K562 (cell line): ENCODE results near the gene MFSD12. TPM values are rescaled to one million over a fixed set of nuclear protein-coding genes. Genes with fewer than 3 reads are reported as not detected.

ENCODE experiments used
- CREBBP ChIP-seq: IDR thresholded peaks from one replicate; pipeline ENCODE4 v1.6.1; 2012; ENCODE audit warnings: low read depth, mild to moderate bottlenecking, control low read depth, inconsistent platforms, low read length
- ESRRB ChIP-seq: fragments of 250-450 bp; sonication (Bioruptor Pico); IDR thresholded peaks from 2 replicates; pipeline ENCODE4 v1.5.0; 2020; ENCODE audit warnings: mild to moderate bottlenecking, moderate library complexity, borderline replicate concordance
- FOXJ3 ChIP-seq: sonication (generic); formaldehyde crosslinking; IDR thresholded peaks from 2 replicates; pipeline ENCODE4 v1.4.0; 2020; ENCODE audit warnings: mild to moderate bottlenecking, missing genetic modification reagents
- GABPA ChIP-seq: fragments of 200-800 bp; sonication (Bioruptor generic); conservative IDR thresholded peaks from 2 replicates; pipeline ENCODE4 v1.6.1; 2016; ENCODE audit warnings: low read depth, missing genetic modification characterization, missing compliant biosample characterization
- GTF2A2 ChIP-seq: IDR thresholded peaks from 2 replicates; pipeline ENCODE4 v1.6.1; 2016; ENCODE audit warnings: mild to moderate bottlenecking, missing genetic modification characterization, missing compliant biosample characterization
- NCOA2 ChIP-seq, 2 experiments: fragments of 450-650 bp; IDR thresholded peaks; 2 replicates each; pipeline ENCODE4 v1.6.1; 2018; ENCODE audit warnings: mild to moderate bottlenecking in 2 of 2, moderate library complexity in 1 of 2; ENCODE audit not compliant: partially characterized antibody in 2 of 2
- SETDB1 ChIP-seq: IDR thresholded peaks from one replicate; pipeline ENCODE4 v1.6.1; 2012; ENCODE audit warnings: low read length, control low read depth, inconsistent platforms
- TAF7 ChIP-seq: fragments of 450-650 bp; IDR thresholded peaks from 2 replicates; pipeline ENCODE4 v1.6.1; 2016; ENCODE audit warnings: missing genetic modification characterization, missing compliant biosample characterization
- TGIF2 ChIP-seq: sonication (generic); formaldehyde crosslinking; IDR thresholded peaks from 2 replicates; pipeline ENCODE4 v1.8.1; 2022; ENCODE audit warnings: mild to moderate bottlenecking, missing genetic modification reagents, moderate library complexity
- TOE1 ChIP-seq, 2 experiments: fragments of 450-650 bp in 1 of 2; sonication (generic) in 1 of 2; formaldehyde crosslinking in 1 of 2; IDR thresholded peaks; 2 replicates each; pipeline versions ENCODE4 v1.7.1 to v1.8.0; 2016 to 2022; ENCODE audit warnings: borderline replicate concordance in 2 of 2, mild to moderate bottlenecking in 2 of 2, antibody characterized with exemption in 1 of 2, inconsistent platforms in 1 of 2, low read depth in 1 of 2, missing genetic modification reagents in 1 of 2, moderate library complexity in 1 of 2
- ZNF134 ChIP-seq: fragments of 250-450 bp; sonication (Bioruptor Pico); conservative IDR thresholded peaks from 2 replicates; pipeline ENCODE4 v1.4.0; 2020
- ZNF140 ChIP-seq: fragments of 250-450 bp; sonication (Bioruptor Pico); IDR thresholded peaks from 2 replicates; pipeline ENCODE4 v1.8.0; 2021; ENCODE audit warnings: moderate library complexity, mild to moderate bottlenecking, inconsistent platforms
- ZNF583 ChIP-seq: fragments of 250-450 bp; sonication (Bioruptor Pico); IDR thresholded peaks from 2 replicates; pipeline ENCODE4 v1.4.0; 2020
- ZNF695 ChIP-seq: fragments of 450-650 bp; formaldehyde crosslinking; IDR thresholded peaks from 2 replicates; pipeline ENCODE4 v1.4.0; 2020; ENCODE audit warnings: mild to moderate bottlenecking, moderate library complexity
- polyA plus RNA-seq, 8 experiments: library from polyadenylated mRNA; depleted of rRNA in 4 of 8; stranded (reverse) in 5 of 8; unstranded in 3 of 8; fragments of >200 nt; fragmentation: Nextera tagmentation in 2 of 8; fragmentation: Illumina TruSeq in 1 of 8; extraction: Ambion mirVana in 2 of 8; extraction: Trizol in 1 of 8; gene quantifications; 2 replicates each; pipeline versions ENCODE4 v1.2.1 to v1.2.3, GENCODE V29; 2011 to 2014; ENCODE audit warnings: inconsistent platforms in 1 of 8, missing spikeins in 1 of 8
- total RNA-seq, 7 experiments: library from RNA; depleted of rRNA in 6 of 7; stranded (reverse); fragments of >200 nt in 6 of 7; fragmentation: Illumina TruSeq in 2 of 7; extraction: Trizol in 2 of 7; gene quantifications; 2 replicates each; pipeline versions ENCODE4 v1.2.1 to v1.2.3, GENCODE V29; 2011 to 2021; ENCODE audit warnings: low replicate concordance in 1 of 7
- TF ChIP-seq, protein P1 (sequence below): sonication (generic); formaldehyde crosslinking; IDR thresholded peaks from 2 replicates; pipeline ENCODE4 v1.8.1; 2022; ENCODE audit warnings: missing genetic modification reagents
- TF ChIP-seq, protein P2 (sequence below): sonication (generic); formaldehyde crosslinking; IDR thresholded peaks from 2 replicates; pipeline ENCODE4 v1.8.0; 2023; ENCODE audit warnings: mild to moderate bottlenecking, missing genetic modification reagents
- TF ChIP-seq, protein P3 (sequence below): fragments of 250-450 bp; sonication (Bioruptor Pico); IDR thresholded peaks from 2 replicates; pipeline ENCODE4 v1.8.0; 2022; ENCODE audit warnings: inconsistent platforms
- TF ChIP-seq, protein P4 (sequence below): fragments of 250-450 bp; sonication (Bioruptor Pico); IDR thresholded peaks from 2 replicates; pipeline ENCODE4 v1.8.0; 2022; ENCODE audit warnings: moderate library complexity, mild to moderate bottlenecking, inconsistent platforms

The MFSD12 gene
- total and polyA plus RNA-seq, 9 of the 15 experiments (the other 6 are each of a cell fraction or from before 2014, with no cell fraction given): 0.69 to 112 (median 31.8) TPM

DNA sequence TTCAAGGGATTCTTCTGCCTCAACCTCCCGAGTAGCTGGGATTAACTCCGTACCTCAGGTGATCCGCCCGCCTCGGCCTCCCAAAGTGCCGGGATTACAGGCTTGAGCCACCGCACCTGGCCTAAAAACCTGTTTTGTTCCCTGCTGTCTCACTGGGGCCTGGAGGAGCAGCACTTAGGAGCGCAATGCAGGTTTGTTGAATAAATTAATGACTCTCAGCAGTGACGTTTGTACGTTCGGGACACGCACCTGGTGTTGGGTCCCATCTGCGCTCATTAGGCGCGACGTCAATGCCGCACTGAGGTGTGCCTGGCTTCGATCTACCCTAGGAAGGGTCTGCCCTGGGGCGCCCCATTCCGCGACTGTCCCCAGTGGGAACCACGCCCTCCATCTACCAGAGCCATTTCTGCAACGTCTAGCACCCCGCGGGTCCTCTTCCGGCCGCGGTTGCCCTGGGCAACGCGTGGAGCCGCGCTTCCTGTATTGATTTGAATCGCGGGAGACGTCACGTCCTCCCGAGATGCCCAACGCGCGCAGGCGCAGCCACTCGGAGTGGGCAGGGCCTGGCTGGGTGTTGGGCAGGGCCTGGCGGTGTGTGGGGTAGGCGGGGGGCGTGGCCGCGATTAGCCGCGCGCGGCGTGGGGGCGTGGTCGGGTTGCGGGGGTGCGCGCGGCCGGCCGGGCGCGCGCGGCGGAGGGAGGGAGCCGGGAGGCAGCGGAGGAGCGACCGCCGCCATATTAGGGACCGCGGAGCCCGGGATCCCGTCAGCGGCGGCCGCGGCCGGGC, 51.6 kb downstream of the MFSD12 start, which contains the start of gene FZR1 (continued):
- no peak for TF ChIP-seq ZNF695 (CRISPR knock-in tag)
- TF ChIP-seq, protein P1, sequence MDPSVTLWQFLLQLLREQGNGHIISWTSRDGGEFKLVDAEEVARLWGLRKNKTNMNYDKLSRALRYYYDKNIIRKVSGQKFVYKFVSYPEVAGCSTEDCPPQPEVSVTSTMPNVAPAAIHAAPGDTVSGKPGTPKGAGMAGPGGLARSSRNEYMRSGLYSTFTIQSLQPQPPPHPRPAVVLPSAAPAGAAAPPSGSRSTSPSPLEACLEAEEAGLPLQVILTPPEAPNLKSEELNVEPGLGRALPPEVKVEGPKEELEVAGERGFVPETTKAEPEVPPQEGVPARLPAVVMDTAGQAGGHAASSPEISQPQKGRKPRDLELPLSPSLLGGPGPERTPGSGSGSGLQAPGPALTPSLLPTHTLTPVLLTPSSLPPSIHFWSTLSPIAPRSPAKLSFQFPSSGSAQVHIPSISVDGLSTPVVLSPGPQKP: no peak
- TF ChIP-seq GABPA (tag): peak; percentile 96
- TF ChIP-seq ESRRB (CRISPR knock-in tag): no peak
- no peak for TF ChIP-seq ZNF134 (CRISPR knock-in tag)
- TF ChIP-seq GTF2A2 (tag): no peak
- no peak for TF ChIP-seq ZNF140
- TF ChIP-seq SETDB1: peak; percentile 42
- TF ChIP-seq ZNF583 (CRISPR knock-in tag): no peak
- no peak for TF ChIP-seq NCOA2 (IDR thresholded peaks at IDR 0.05; ENCODE audit: partially characterized antibody in 2 of 2)
- no peak for TF ChIP-seq CREBBP
- TF ChIP-seq, protein P2, sequence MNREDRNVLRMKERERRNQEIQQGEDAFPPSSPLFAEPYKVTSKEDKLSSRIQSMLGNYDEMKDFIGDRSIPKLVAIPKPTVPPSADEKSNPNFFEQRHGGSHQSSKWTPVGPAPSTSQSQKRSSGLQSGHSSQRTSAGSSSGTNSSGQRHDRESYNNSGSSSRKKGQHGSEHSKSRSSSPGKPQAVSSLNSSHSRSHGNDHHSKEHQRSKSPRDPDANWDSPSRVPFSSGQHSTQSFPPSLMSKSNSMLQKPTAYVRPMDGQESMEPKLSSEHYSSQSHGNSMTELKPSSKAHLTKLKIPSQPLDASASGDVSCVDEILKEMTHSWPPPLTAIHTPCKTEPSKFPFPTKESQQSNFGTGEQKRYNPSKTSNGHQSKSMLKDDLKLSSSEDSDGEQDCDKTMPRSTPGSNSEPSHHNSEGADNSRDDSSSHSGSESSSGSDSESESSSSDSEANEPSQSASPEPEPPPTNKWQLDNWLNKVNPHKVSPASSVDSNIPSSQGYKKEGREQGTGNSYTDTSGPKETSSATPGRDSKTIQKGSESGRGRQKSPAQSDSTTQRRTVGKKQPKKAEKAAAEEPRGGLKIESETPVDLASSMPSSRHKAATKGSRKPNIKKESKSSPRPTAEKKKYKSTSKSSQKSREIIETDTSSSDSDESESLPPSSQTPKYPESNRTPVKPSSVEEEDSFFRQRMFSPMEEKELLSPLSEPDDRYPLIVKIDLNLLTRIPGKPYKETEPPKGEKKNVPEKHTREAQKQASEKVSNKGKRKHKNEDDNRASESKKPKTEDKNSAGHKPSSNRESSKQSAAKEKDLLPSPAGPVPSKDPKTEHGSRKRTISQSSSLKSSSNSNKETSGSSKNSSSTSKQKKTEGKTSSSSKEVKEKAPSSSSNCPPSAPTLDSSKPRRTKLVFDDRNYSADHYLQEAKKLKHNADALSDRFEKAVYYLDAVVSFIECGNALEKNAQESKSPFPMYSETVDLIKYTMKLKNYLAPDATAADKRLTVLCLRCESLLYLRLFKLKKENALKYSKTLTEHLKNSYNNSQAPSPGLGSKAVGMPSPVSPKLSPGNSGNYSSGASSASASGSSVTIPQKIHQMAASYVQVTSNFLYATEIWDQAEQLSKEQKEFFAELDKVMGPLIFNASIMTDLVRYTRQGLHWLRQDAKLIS (CRISPR knock-in tag): no peak
- TF ChIP-seq TOE1 (IDR thresholded peaks at IDR 0.05; ENCODE audit: borderline replicate concordance): no peak
- TF ChIP-seq TOE1 (CRISPR knock-in tag; IDR thresholded peaks at IDR 0.05; ENCODE audit: borderline replicate concordance, low read depth): no peak
- TF ChIP-seq, protein P3, sequence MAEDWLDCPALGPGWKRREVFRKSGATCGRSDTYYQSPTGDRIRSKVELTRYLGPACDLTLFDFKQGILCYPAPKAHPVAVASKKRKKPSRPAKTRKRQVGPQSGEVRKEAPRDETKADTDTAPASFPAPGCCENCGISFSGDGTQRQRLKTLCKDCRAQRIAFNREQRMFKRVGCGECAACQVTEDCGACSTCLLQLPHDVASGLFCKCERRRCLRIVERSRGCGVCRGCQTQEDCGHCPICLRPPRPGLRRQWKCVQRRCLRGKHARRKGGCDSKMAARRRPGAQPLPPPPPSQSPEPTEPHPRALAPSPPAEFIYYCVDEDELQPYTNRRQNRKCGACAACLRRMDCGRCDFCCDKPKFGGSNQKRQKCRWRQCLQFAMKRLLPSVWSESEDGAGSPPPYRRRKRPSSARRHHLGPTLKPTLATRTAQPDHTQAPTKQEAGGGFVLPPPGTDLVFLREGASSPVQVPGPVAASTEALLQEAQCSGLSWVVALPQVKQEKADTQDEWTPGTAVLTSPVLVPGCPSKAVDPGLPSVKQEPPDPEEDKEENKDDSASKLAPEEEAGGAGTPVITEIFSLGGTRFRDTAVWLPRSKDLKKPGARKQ (CRISPR knock-in tag): no peak
- TF ChIP-seq TAF7 (tag): peak; percentile 47; the same call in 1 of the 2 replicates
- no peak for TF ChIP-seq FOXJ3 (CRISPR knock-in tag)
- TF ChIP-seq, protein P4, sequence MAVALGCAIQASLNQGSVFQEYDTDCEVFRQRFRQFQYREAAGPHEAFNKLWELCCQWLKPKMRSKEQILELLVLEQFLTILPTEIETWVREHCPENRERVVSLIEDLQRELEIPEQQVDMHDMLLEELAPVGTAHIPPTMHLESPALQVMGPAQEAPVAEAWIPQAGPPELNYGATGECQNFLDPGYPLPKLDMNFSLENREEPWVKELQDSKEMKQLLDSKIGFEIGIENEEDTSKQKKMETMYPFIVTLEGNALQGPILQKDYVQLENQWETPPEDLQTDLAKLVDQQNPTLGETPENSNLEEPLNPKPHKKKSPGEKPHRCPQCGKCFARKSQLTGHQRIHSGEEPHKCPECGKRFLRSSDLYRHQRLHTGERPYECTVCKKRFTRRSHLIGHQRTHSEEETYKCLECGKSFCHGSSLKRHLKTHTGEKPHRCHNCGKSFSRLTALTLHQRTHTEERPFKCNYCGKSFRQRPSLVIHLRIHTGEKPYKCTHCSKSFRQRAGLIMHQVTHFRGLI: no peak
- no peak for TF ChIP-seq TGIF2 (CRISPR knock-in tag)
